Large intestine (tissue), 3 donors: ENCODE measurements around the gene WDR48. TPM values are rescaled to one million over a fixed set of nuclear protein-coding genes. Genes with fewer than 3 reads are reported as not detected.
"Not testable (repeated sequence)": the region's sequence is repeated elsewhere in the genome, so short reads cannot be mapped to it uniquely, and the experiment has no call there.

Source experiments
- DNase-seq, 2 donors: peaks; one replicate each; pipeline versions ENCODE4 v3.0.0 to v3.0.0-alpha.2; 2013
- H3K27ac ChIP-seq: one replicate; pipeline ENCODE4 v1.5.1; 2013; ENCODE audit warnings: low read length
- H3K27me3 ChIP-seq: 2 replicates; pipeline ENCODE4 v1.6.1; 2013; ENCODE audit warnings: low read length; ENCODE audit not compliant: control insufficient read depth, insufficient read depth
- H3K36me3 ChIP-seq: 2 replicates; pipeline ENCODE4 v1.6.1; 2013; ENCODE audit warnings: low read length; ENCODE audit not compliant: control insufficient read depth, insufficient read depth
- H3K4me1 ChIP-seq: one replicate; pipeline ENCODE4 v1.6.1; 2013; ENCODE audit warnings: low read length; ENCODE audit not compliant: control insufficient read depth, insufficient read depth
- H3K4me3 ChIP-seq: one replicate; pipeline ENCODE4 v1.5.1; 2013; ENCODE audit warnings: low read length
- H3K9me3 ChIP-seq: one replicate; pipeline ENCODE4 v1.6.1; 2013; ENCODE audit warnings: mild to moderate bottlenecking, low read depth, low read length, moderate library complexity; ENCODE audit not compliant: control insufficient read depth
- WGBS: methylation state at CpG from one replicate; pipeline ENCODE4 v1.1.5; 2013; ENCODE audit warnings: low lambda C conversion rate; ENCODE audit not compliant: insufficient coverage; 5-methylcytosine and 5-hydroxymethylcytosine counted together
- polyA plus RNA-seq: library from polyadenylated mRNA; unstranded; fragments of 120-200 nt; gene quantifications from one replicate; pipeline ENCODE4 v1.2.1, GENCODE V29; 2013

The WDR48 gene
- polyA plus RNA-seq, 1 donor: 40.0 TPM

DNA sequence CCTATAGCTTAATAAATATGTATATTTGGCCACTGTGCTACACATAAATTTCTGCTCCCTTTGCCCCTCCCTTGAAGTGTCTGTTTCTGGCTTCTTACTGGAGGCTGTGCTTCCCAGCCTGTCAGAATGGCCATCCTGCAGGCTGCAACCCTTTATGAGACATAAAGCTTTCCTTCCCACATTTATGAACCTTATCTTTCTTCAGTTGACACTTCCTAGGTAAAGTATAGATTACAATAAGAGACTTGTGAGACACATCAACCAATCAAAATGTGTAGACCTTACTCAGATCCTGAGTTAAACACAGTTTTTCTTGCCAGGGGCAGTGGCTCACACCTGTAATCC is 29.6 kb upstream of the WDR48 start:
- Histone ChIP-seq H3K9me3 (no peaks in the 10 kb centered on the region), H3K4me3 (no peak overlapping the region), H3K27ac (no peak overlapping the region), H3K36me3 (no peaks in the 10 kb centered on the region), H3K27me3 (no peaks in the 10 kb centered on the region), H3K4me1 (no peaks in the 10 kb centered on the region)
- no peak for DNase-seq

DNA sequence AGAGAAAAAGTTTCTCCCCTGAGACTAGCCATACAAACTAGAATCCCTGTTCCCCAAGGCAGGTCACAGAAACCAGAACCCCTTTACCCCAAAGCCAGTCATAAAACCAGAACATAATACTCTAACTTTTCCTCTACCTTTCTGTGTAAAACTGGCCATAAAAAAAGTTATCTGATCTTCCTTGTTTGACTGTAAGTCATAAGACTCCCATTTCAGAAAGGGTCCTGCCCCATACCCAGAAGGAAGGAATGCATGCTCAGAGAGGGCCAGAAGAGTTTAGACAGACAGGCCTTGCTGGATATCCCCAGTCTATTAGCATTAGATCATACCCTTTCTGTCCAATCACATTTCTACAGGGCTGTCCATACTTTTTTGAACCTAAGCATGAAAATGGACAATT is 27.3 kb upstream of the WDR48 start:
- Histone ChIP-seq H3K4me3 (no peak overlapping the region), H3K9me3 (no peaks in the 10 kb centered on the region), H3K27me3 (no peaks in the 10 kb centered on the region), H3K36me3 (no peaks in the 10 kb centered on the region), H3K4me1 (no peaks in the 10 kb centered on the region), H3K27ac (no peak overlapping the region)
- DNase-seq: no peak

DNA sequence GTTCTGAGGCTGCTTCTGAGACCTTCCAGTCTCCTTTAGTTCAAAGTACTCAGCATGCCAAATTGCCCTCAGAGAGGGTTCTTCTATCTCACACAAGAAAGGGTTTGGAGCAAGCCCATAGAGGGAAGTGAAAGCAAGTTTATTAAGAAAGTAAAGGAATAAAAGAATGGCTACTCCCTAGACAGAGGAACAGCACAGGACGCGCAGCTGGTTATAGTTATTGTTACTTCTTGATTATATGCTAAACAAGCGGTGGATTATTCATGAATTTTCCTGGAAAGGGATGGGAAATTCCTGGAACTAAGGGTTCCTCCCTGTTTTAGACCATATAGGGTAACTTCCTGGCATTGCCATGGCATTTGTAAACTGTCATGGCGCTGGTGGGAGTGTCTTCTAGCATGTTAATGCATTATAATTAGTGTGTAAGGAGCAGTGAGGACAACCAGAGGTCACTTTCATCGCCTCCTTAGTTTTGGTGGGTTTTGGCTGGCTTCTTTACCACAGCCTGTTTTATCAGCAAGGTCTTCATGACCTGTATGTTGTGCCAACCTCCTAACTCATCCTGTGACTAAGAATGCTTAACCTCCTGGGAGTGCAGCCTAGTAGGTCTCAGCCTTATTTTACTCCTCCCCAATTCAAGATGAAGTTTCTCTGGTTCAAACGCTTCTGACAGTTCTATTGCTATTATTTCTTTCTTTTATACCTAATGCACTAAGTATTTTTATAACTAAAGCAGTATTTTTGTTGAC is 26.4 kb upstream of the WDR48 start:
- no peaks in the 10 kb centered on the region for H3K4me1 ChIP-seq
- H3K4me3 ChIP-seq: no peak overlapping the region
- H3K27me3 ChIP-seq: no peaks in the 10 kb centered on the region
- H3K36me3 ChIP-seq: no peaks in the 10 kb centered on the region
- WGBS: 100% methylated on average over 1 of the region's 6 CpGs
- no peaks in the 10 kb centered on the region for H3K9me3 ChIP-seq
- no peak overlapping the region for H3K27ac ChIP-seq
- DNase-seq: no peak

DNA sequence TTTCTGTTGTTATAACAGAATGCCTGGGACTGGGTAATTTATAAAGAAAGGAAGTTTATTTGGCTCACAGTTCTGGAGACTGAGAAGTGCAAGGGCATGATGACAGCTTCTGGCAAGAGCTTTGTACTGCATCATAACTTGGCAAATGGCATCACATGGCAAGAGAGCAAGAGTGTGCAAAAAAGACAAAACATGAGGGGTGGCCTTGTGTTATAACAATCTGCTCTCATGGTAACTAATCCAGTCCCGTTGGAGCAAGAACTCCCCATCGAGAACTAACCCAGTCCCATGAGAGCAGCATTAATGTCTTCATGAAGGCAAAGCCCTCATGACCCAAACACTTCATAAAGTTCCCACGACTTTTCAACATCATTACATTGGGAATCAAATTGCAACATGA is 23.3 kb upstream of the WDR48 start:
- Histone ChIP-seq H3K27ac (no peak overlapping the region), H3K9me3 (no peaks in the 10 kb centered on the region), H3K4me1 (no peaks in the 10 kb centered on the region), H3K4me3 (no peak overlapping the region), H3K27me3 (no peaks in the 10 kb centered on the region), H3K36me3 (no peaks in the 10 kb centered on the region)
- WGBS: 100% methylated on average over 1 of the region's 3 CpGs
- no peak for DNase-seq

DNA sequence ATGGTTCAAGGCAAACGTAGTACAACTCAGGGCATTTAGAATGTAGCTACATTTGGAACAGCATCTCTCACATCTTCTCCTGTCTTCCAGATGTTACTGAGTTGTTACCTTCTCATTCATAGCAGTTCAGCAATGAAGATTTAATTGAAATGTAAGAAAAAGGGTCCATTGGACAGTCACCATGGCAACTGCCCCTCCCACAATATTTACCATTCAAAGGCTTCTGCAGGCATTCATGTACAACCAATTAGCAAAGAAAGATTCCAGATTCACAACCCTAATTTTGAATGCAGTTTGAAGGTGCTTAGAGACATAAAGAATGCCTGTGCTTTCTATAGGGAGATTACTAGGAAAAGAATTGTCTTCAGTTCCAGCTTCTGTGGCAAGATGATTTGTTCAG is 22.3 kb upstream of the WDR48 start:
- H3K9me3 ChIP-seq: no peaks in the 10 kb centered on the region
- WGBS: no CpG with 5 or more reads among the region's 1 CpG
- no peak overlapping the region for H3K4me3 ChIP-seq
- H3K4me1 ChIP-seq: no peaks in the 10 kb centered on the region
- no peak overlapping the region for H3K27ac ChIP-seq
- no peaks in the 10 kb centered on the region for H3K27me3 ChIP-seq
- H3K36me3 ChIP-seq: no peaks in the 10 kb centered on the region
- no peak for DNase-seq

DNA sequence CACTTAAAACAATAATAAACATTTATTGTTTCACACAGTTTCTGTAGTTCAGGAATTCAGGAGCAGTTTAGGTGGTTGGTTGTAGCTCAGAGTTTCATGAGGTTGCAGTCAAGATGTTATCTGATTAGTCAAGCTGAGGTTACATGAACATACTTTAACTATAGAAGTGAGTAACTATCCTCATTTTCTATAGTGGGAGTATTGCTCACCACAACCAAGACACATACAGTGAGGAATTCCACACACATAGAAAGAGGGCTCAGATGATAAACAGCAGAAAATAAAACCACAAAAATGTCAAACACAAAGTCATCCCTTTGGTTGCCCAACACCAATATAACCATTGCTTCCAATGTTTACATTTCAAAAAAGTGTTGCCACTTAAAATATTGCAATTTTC is 13.7 kb upstream of the WDR48 start:
- no peak for DNase-seq
- H3K27ac ChIP-seq: no peak overlapping the region
- H3K4me1 ChIP-seq: no peaks in the 10 kb centered on the region
- H3K27me3 ChIP-seq: no peaks in the 10 kb centered on the region
- no peak overlapping the region for H3K4me3 ChIP-seq
- peaks cover 6% of the 10 kb centered on the region for H3K9me3 ChIP-seq
- no peaks in the 10 kb centered on the region for H3K36me3 ChIP-seq

DNA sequence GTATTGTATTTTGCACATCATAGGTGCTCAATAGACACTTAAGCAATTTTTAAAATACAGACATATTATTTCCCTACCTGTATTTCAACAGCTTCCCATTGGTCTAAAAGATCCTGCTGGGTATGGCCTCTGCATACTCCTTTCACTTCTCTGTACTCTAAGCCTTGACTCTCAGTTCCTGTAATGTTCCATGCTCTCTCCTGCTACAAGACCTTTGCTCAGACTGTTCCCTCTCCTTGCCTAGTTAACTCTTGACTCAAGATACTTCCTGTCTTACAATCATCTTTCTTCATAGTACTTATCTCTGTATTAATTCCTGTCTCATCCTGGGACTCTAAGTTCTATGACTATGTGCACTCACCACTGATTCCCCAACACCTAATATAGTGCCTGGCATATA is 1.8 kb upstream of the WDR48 start:
- Histone ChIP-seq H3K36me3 (no peaks in the 10 kb centered on the region), H3K27ac (peak overlapping the region; percentile 13), H3K9me3 (no peaks in the 10 kb centered on the region), H3K27me3 (no peaks in the 10 kb centered on the region), H3K4me3 (no peak overlapping the region), H3K4me1 (peaks cover 15% of the 10 kb centered on the region)
- DNase-seq: peak; percentile 42 to 72

DNA sequence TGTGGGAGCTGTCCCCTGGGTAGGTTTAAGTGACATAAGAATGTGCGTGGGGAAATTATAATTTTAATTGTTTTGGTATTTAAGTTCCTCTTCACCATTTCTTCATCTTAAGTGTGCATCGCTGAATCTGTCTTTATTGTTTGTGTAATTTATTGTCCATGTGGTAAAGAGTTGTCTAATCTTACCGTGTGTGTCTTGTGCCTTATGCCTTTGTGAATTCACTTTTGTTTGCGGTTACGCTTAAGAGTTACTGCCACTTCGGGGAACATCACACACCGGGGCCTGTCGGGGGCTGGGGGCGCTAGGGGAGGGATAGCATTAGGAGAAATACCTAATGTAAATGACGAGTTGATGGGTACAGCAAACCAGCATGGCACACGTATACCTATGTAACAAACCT is 767 bp downstream of the WDR48 start:
- Histone ChIP-seq H3K9me3 (no peaks in the 10 kb centered on the region), H3K27me3 (no peaks in the 10 kb centered on the region), H3K4me1 (peaks cover 15% of the 10 kb centered on the region), H3K27ac (peak overlapping the region; percentile 94), H3K4me3 (peak overlapping the region; percentile 80), H3K36me3 (no peaks in the 10 kb centered on the region)
- DNase-seq: no peak
- 0% methylated on average over 1 of the region's 11 CpGs for WGBS

DNA sequence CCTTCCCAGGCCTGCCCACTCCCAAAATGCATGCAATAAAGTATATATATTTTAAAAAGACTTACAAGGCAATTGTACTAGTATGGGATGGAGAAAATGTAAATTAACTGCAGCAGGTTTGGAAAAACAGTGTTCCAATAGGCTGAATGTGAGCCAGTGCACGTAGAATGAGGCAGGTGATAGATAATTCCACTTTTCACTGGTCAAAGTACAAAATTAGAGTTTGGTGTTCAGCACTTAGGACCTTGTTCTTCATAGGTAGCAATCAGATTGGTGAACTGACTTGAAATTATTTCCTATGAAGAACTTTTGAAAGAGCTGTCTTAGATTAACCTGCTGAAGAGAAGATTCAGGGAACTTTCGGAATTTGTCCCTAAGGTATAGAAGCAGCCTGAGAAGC is 1.9 kb downstream of the WDR48 start:
- 20% methylated on average over 1 of the region's 2 CpGs for WGBS
- Histone ChIP-seq H3K27me3 (no peaks in the 10 kb centered on the region), H3K4me1 (peaks cover 15% of the 10 kb centered on the region), H3K4me3 (no peak overlapping the region), H3K9me3 (no peaks in the 10 kb centered on the region), H3K27ac (no peak overlapping the region), H3K36me3 (no peaks in the 10 kb centered on the region)
- peak; percentile 20 to 65 for DNase-seq

DNA sequence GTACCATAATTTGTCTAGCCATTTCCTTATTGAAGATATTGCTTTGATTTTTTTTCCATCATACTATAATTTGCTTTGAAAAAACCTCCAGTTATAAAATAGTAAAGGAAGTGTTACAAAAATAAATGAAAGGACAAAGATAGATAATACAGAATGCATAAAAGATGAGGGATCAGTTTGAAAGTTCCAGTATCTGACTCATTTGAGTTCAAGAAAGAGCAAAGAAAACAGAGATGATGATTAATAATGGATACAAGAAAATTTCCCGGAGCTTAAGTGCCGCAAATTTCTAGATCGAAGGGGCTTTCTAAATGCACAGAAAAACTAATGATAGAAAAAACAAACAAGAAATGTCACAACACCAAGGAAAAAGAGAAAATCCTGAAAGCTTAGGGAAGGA is 4.3 kb downstream of the WDR48 start:
- H3K4me1 ChIP-seq: peaks cover 13% of the 10 kb centered on the region
- 97% methylated on average over 3 of the region's 3 CpGs for WGBS

DNA sequence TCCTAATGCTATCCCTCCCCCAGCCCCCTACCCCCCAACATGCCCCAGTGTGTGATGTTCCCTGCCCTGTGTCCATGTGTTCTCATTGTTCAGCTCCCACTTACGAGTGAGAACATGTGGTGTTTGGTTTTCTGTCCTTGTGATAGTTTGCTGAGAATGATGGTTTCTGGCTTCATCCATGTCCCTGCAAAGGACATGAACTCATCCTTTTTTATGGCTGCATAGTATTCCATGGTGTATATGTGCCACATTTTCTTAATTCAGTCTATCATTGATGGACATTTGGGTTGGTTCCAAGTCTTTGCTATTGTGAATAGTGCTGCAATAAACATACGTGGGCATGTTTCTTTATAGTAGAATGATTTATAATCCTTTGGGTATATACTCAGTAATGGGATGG is 9.4 kb downstream of the WDR48 start:
- not testable (repeated sequence) for H3K9me3 ChIP-seq, H3K27ac ChIP-seq, H3K4me3 ChIP-seq, H3K27me3 ChIP-seq, H3K4me1 ChIP-seq, DNase-seq, H3K36me3 ChIP-seq
- WGBS: no CpG with 5 or more reads among the region's 2 CpGs

More for the DNA sequence above, 4.3 kb downstream of the WDR48 start:
- Histone ChIP-seq H3K27me3 (no peaks in the 10 kb centered on the region), H3K4me3 (no peak overlapping the region), H3K9me3 (no peaks in the 10 kb centered on the region), H3K27ac (no peak overlapping the region), H3K36me3 (no peaks in the 10 kb centered on the region)
- no peak for DNase-seq
